Stimulated activated CD4-positive, alpha-beta T cell treated with anti-CD3 and anti-CD28 coated beads, Interleukin-12 subunit alpha, Interleukin-12 subunit beta, amount 100 ng/mL, for 48 hours (primary cell): ENCODE measurements around the gene EPB41L2.
"Not testable (repeated sequence)": the region's sequence is repeated elsewhere in the genome, so short reads cannot be mapped to it uniquely, and the experiment has no call there.

ENCODE experiments used
- DNase-seq, 3 donors: peaks; one replicate each; pipeline ENCODE4 v3.0.0-alpha.2; 2020; ENCODE audit warnings: low read depth in 2 of 3, low spot score in 1 of 3

The EPB41L2 gene

GRCh38 chr6:130920969-130921368, 142.1 kb downstream of the EPB41L2 start:
- DNase-seq, result no peak

GRCh38 chr6:130918171-130918570, 144.9 kb downstream of the EPB41L2 start:
- DNase-seq, result no peak

GRCh38 chr6:130915606-130916005, 147.4 kb downstream of the EPB41L2 start:
- DNase-seq, result not testable (repeated sequence)

DNA sequence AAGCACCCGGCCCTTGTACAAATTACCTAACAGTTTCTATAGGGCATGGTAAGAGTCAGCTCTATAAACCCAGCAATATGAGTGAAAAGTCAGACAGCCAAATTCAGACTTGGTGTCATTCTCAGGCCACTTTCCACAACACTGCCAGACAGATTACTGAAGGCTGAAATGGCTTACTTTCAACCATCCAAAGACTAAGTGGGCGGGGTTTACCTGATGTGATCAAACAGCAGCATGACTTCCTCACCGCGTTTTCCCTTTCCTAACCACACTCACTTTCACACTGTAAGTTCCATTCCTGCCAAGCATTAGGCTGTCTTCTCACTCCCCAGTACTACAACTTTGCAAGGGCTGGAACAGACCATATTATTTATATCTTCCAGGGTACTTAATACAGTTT, 149.9 kb downstream of the EPB41L2 start:
- peak; percentile 4 to 16 (median 4) for DNase-seq

DNA sequence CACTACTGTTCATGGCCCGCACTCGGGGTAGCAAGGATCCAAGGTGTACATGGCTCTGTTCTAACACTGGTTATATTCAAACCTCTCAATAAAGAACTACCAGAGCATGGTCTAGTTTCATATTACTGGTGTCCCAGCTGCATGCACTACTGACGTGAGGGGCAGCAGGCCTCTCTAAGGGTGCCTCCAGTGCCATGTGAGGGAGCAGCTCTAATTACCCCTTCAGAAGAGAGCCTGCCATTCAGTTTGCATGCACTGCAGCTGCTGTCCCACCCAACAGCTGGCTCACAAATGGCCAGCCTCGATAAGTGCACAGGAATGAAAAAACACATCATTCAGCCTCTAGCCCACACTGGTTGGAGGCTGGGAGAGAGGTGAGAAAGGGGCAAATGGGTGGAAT, 150.6 kb downstream of the EPB41L2 start:
- no peak for DNase-seq

DNA sequence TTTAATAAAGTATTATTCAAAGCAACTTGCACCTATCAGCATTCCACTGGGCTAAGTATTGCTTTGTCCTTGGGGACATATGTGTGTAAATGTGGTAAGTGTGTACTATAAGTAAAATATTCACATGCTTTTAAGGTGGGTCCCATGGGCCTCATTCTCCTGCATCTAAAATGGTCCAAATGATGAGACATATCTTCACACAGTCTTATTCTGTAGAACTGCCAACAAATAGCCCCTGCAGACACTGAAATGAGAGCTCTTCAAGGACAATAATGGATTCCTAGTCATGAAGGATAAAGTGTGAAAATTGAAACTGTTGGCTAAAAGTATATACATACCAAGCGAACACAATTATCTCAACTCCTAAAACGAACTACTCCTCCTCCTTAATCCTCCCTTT, 154.1 kb downstream of the EPB41L2 start:
- DNase-seq, result no peak

DNA sequence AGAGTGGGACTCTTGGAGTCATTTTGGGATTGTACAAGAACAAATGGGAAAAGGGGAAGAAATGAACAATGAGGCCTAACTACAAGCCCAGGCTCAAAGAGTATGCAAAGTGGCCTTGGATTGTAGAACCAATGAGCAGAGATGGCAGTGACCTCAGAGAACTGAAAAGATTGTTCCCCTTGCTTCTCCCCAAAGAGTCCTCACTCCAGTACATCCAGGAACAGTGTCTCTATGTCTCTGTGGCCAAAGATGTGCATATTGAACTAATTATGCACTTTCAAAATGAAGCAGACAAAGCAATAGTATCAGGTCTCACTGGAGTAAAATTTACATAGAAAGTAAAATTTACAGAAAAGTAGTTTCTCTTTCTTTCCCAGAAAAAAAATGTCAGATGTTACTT, 154.9 kb downstream of the EPB41L2 start:
- DNase-seq, result no peak

DNA sequence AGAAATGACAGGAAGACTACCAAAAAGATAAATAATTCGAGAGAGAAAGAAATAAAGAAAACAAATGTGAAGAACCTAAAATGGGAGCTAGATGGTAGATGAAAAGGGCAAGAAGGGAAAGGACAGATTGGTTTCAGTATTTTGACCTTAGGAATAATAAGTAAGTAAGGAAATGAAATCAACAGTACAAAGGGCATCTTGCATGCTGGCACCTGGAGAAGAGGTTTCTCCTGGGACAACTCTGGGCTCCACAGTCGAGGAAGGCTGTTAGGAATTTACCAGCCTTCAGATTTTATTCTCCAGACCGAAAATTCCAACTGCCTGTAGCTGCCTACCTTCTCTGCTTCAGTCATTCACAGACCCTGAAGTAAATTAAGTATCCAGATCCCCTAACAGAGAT, 155.4 kb downstream of the EPB41L2 start:
- DNase-seq, result no peak

DNA sequence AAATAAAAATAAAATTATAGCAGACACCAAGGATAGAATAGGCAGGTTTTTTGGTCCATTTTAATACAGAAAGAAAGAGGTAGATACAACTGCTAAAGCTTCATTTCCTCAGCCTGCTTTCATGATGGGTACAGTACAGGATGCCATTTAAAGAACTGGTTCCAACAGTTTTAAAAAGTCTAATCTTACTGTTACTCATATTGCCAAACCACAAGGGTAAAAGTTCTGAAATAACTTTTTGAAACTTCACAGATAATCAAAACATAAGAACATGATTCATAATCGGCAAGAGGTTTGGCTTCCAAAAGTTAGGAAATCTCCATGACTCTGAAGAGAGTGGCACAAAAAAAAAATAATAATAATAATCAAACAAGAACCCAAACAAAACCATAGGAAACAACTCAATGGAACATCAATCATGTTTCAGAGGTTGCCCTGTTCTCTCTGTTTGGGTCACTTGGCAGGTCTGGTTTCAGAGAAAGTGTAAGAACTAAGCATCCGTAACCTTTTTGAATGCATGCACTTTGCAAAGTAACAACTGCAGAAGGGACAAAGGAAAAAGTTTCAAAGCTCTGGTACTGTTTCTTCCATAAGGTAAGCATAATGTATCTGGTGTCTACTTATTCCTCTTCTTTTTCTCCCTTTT, 156.2 kb downstream of the EPB41L2 start:
- no peak for DNase-seq

DNA sequence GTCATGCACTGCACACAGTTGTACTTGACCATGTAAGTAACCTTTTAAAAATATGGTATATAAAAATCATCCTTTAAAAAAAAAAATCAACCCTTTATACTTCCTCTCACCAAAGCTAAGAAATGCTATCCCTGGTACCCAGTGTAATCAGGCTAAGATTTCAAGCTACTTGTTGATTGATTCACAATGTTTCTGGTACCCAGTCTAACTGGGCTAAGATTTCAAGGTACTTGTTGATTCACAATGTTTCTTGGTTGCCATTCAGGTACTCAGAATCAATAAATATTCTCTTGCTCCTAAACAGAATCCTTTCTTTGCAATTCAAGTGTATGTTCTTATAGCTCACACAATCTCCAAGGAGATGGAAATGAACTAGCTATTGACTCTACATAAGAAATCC, 159.4 kb downstream of the EPB41L2 start:
- DNase-seq, result no peak

DNA sequence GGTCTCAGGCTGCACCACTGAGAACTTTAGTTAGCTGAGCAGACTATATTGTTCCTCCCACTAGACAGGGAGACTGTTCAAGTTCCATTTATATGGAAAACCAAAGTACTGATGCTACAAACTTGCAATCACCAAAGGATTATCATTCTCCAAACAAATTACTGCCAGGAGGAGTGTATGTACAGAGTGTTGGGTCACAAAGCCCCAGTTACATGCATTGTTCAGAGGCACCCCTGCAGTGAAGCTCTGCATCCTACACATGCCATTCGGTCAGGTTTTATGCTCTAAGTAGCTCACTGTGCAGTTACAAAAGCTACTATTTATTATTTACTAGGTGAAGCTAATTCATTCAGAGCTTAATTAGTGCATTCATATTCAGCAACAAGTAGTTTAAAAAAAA, 160.0 kb downstream of the EPB41L2 start:
- no peak for DNase-seq

DNA sequence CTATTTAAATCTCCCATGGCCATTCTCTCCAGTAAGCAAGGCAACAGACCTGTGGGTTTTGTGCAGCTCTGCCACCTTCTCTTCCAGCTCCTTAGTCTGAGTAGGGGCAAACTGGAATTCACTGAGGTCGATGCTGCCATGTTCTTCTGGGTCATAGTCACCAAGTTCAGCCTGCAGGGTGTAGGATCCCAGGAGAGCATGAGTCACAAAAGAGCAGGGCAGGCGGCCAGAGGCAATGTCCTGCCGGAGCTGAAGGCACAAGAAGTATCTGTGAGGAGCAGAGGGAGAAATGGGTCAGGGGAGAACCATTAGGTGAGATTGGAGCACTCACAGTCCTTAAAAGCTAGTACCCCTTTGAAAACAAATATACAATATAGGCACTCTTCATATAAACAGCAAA, 162.1 kb downstream of the EPB41L2 start:
- DNase-seq, result no peak

- DNase-seq, result no peak
Measured at GRCh38 chr6:130896249-130896648, 166.8 kb downstream of the EPB41L2 start.

DNA sequence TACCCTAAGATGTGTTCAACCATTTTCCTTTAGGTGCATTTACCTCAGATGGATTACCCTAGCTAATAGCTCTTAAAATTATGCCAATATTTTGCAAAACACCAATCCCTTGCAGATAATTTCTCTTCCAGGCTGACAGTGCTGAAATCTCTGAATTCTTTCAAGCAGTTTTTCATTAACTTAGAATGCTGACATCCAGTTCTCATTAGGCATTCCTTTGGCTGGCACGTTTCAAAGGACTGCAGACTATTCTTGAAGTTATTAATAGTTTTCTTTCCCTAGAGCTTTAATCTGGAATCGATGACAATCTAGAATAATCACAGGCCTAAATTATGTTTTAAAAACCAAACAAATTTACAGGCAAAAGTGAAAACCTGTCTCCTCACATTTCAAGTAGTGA, 167.5 kb downstream of the EPB41L2 start:
- DNase-seq, result no peak

- no peak for DNase-seq
Measured at GRCh38 chr6:130893766-130894165, 169.3 kb downstream of the EPB41L2 start.

GRCh38 chr6:130893277-130893676, 169.8 kb downstream of the EPB41L2 start:
- no peak for DNase-seq

GRCh38 chr6:130890521-130890971, 172.5 kb downstream of the EPB41L2 start:
- no peak for DNase-seq

DNA sequence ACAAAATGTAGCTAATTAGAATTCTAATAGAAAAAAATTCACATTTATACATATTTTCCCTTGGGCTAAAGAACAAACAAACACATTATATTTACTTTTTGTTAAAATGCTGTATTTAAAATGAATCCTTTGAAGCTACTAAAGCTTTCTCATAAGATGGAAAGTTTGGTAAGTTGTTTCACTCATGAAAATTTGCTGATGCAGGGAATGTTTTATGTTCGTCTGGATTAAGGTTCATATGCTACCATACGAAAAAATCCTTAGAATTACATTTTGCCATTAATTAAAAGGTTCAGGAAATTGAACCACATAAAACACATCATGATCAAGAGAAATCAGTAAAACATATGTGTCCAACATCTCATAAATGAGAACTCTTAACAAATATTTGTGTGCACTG, 173.6 kb downstream of the EPB41L2 start:
- DNase-seq, result no peak

GRCh38 chr6:130888246-130888645, 174.8 kb downstream of the EPB41L2 start:
- DNase-seq, result no peak

DNA sequence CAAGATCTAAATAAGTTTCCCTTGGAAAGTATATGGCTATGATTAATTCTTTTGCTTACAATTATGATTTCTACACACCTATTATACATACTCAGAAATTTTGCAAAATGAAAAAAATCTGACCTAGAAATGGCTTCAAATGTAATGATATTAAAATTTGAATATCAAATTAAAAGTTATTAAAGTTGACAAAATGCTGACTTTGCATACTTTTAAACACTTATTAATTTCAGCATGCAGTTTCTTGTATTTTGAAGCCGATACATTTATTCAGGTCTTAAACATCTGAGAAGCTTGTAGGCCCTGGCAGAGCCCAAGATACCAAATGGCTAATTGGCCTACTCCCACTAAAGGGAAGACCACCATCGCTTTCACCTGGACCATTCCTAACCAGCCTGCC, 176.1 kb downstream of the EPB41L2 start:
- DNase-seq, result no peak

- peak; percentile 45 to 80 (median 56) for DNase-seq
Measured at GRCh38 chr6:130885392-130886192, 177.5 kb downstream of the EPB41L2 start.

- no peak for DNase-seq
Measured at GRCh38 chr6:130882370-130882769, 180.7 kb downstream of the EPB41L2 start.

GRCh38 chr6:130879826-130880225, 183.2 kb downstream of the EPB41L2 start:
- no peak for DNase-seq
